CD4-positive, alpha-beta memory T cell (primary cell): Measurements from ENCODE around the gene SCPEP1. TPM values are rescaled to one million over a fixed set of nuclear protein-coding genes. Genes with fewer than 3 reads are reported as not detected.
"Not testable (repeated sequence)": the region's sequence is repeated elsewhere in the genome, so short reads cannot be mapped to it uniquely, and the experiment has no call there.

Experiments used
- CTCF ChIA-PET: fragments of 350-600 bp; sonication (Branson Sonifier 250); formaldehyde crosslinking; loops from one replicate; lab custom pipeline; 2021; ENCODE audit warnings: inconsistent platforms; ENCODE audit not compliant: partially characterized antibody; lab: Charles Lee
- POLR2A ChIA-PET: fragments of 350-600 bp; sonication (Branson Sonifier 250); formaldehyde crosslinking; loops from one replicate; lab custom pipeline; 2021; ENCODE audit not compliant: partially characterized antibody; lab: Charles Lee
- DNase-seq, 5 donors: peaks; one replicate each; pipeline versions ENCODE4 v3.0.0 to v3.0.0-alpha.2; 2020 to 2022; ENCODE audit warnings: mixed read lengths in 1 of 5
- H3K27ac ChIP-seq: one replicate; pipeline ENCODE4 v1.7.0; 2013; ENCODE audit warnings: low read depth, low read length
- H3K27me3 ChIP-seq: 2 replicates; pipeline ENCODE4 v1.7.0; 2013; ENCODE audit warnings: mild to moderate bottlenecking, low read length, moderate library complexity; ENCODE audit not compliant: insufficient read depth
- H3K36me3 ChIP-seq: 2 replicates; pipeline ENCODE4 v1.7.0; 2013; ENCODE audit warnings: mild to moderate bottlenecking, low read length, moderate library complexity; ENCODE audit not compliant: insufficient read depth
- H3K4me1 ChIP-seq: 2 replicates; pipeline ENCODE4 v1.7.0; 2013; ENCODE audit warnings: mild to moderate bottlenecking, low read length, moderate library complexity; ENCODE audit not compliant: insufficient read depth
- H3K4me3 ChIP-seq, 2 donors: one replicate each; pipeline ENCODE4 v1.7.0; 2013; ENCODE audit warnings: low read length in 2 of 2, mild to moderate bottlenecking in 1 of 2
- H3K9me3 ChIP-seq, 2 donors: one replicate each; pipeline ENCODE4 v1.7.0; 2013; ENCODE audit warnings: low read length in 2 of 2, control low read depth in 1 of 2; ENCODE audit not compliant: control insufficient read depth in 1 of 2
- H3K27ac Mint-ChIP-seq, 7 donors: one replicate each; pipeline ENCODE4 v1.8.0; 2020 to 2021; ENCODE audit warnings: mixed read lengths in 7 of 7, mild to moderate bottlenecking in 6 of 7, inconsistent platforms in 3 of 7, moderate library complexity in 3 of 7
- H3K27me3 Mint-ChIP-seq, 2 donors: one replicate each; pipeline ENCODE4 v1.8.0; 2020 to 2021; ENCODE audit warnings: mixed read lengths in 2 of 2
- H3K36me3 Mint-ChIP-seq, 2 donors: one replicate each; pipeline ENCODE4 v1.8.0; 2020 to 2021; ENCODE audit warnings: mixed read lengths in 2 of 2, inconsistent platforms in 1 of 2, mild to moderate bottlenecking in 1 of 2
- H3K4me1 Mint-ChIP-seq, 4 donors: one replicate each; pipeline ENCODE4 v1.8.0; 2020 to 2021; ENCODE audit warnings: mixed read lengths in 4 of 4, mild to moderate bottlenecking in 1 of 4
- H3K4me3 Mint-ChIP-seq, 8 donors: one replicate each; pipeline ENCODE4 v1.8.0; 2020 to 2021; ENCODE audit warnings: mixed read lengths in 8 of 8, mild to moderate bottlenecking in 7 of 8, moderate library complexity in 6 of 8, inconsistent platforms in 3 of 8
- H3K9me3 Mint-ChIP-seq, 8 donors: one replicate each; pipeline ENCODE4 v1.8.0; 2020 to 2021; ENCODE audit warnings: mixed read lengths in 8 of 8, mild to moderate bottlenecking in 5 of 8, inconsistent platforms in 3 of 8, moderate library complexity in 1 of 8
- intact Hi-C: fragments of 100-400 bp; cut with micrococcal nuclease; formaldehyde crosslinking; loops from one replicate; pipeline ENCODE4 v1.15.1; 2023
- polyA plus RNA-seq, 2 donors: library from polyadenylated mRNA; unstranded; fragments of 300-500 nt; fragmentation: Illumina TruSeq; gene quantifications; one replicate each; pipeline ENCODE4 v1.2.3, GENCODE V29; 2021
- total RNA-seq, 2 experiments: library from RNA; stranded (reverse); gene quantifications; one replicate each; pipeline ENCODE4 v1.2.3, GENCODE V29; 2021

The SCPEP1 gene
- total and polyA plus RNA-seq, 4 experiments from 2014 or later, result 16.3 to 31.3 (median 19.7) TPM

DNA sequence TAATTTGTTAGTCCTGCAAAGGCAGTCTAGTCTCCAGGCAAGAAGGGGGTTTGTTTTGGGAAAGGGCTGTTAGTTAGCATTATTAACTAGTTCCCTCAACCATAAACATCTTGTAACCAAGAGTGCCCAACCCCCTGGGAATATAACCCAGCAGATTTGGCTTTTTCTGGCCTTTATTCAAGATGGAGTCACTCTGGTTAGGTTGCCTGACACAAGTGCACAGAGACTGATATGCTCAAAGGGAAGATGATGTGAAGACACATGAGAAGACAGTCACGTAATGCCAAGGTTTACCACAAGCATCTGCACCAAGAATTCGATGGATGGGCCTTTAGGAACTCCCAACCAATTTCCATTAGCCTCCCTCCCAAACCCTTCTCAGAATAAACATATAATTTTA is 3.9 kb upstream of the SCPEP1 start:
- no peaks in the 10 kb centered on the region for H3K9me3 Mint-ChIP-seq
- peaks cover 0 to 1% of the 10 kb centered on the region in 2 donors for H3K36me3 Mint-ChIP-seq
- H3K27me3 ChIP-seq, result no peaks in the 10 kb centered on the region
- H3K27ac ChIP-seq, result no peak overlapping the region
- no peak for DNase-seq
- intact Hi-C loops, result no loop called here
- peaks cover 16% of the 10 kb centered on the region for H3K4me1 ChIP-seq
- POLR2A ChIA-PET, result no interaction called here
- no peak overlapping the region for H3K27ac Mint-ChIP-seq
- H3K27me3 Mint-ChIP-seq, result peaks cover 1 to 8% of the 10 kb centered on the region in 2 donors
- H3K9me3 ChIP-seq, result no peaks in the 10 kb centered on the region
- CTCF ChIA-PET, result no interaction called here
- peaks cover 11 to 21% (median 17%) of the 10 kb centered on the region in 4 donors for H3K4me1 Mint-ChIP-seq
- no peaks in the 10 kb centered on the region for H3K36me3 ChIP-seq
- H3K4me3 Mint-ChIP-seq, result no peak overlapping the region
- no peak overlapping the region for H3K4me3 ChIP-seq

DNA sequence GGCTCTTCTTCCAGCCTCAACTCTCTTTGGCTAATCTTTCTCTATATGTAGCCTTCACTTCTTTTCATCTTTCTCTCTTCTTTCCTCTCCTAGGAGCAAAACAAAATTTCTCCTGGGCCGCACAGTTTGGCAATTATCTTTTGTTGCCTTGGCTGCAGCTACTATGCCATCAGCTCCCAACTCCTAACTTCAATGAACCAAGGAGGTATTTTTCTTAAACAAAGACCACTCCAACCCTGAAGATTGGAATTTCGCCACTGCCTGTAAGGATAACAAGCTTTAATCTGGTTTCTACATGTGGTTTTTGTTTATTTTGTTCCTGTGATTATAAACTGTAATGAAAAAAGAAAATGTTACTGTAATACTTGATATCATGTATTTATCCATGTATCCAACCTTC is 2.3 kb upstream of the SCPEP1 start:
- peaks cover 1 to 4% of the 10 kb centered on the region in 2 donors for H3K27me3 Mint-ChIP-seq

DNA sequence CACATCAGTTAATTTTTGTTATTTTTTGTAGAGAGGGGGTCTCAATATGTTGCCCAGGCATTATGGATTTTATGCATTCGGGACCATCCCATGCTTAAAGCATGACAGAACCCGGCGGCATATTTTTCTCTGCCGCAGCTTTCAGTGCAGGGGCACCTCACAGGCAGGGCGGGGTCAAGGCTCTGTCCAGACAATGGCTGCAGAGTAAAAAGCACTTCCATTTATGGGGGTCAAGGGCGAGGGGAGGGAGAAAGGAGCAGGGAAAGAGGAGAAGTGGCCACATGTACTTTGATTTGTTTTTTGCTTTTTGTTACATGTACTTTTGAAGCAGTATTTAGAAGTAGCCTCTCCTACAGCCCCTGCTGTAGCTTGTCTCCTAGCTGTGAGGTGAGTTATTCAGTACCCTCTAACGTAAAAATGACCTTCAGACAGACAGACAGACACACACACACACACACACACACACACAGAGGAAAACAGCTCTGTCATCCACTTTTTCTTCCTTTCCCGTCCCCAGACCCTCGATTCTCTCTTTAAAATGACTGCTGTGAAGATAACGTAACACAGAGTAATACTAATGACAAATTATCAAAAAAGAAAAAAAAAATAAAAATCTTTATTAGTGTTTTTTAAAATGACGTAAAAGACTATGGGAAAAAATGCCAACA is 856 bp upstream of the SCPEP1 start:
- Mint-ChIP-seq H3K27ac (peak overlapping the region in 3 of 7 donors; percentile 26 to 70 (median 61)), H3K4me3 (peak overlapping the region; percentile 42 to 87 (median 73)), H3K36me3 (peaks cover 0 to 1% of the 10 kb centered on the region in 2 donors), H3K4me1 (peaks cover 11 to 28% (median 19%) of the 10 kb centered on the region in 4 donors), H3K9me3 (no peaks in the 10 kb centered on the region), H3K27me3 (peaks cover 1 to 4% of the 10 kb centered on the region in 2 donors)
- DNase-seq, result no peak
- H3K27me3 ChIP-seq, result no peaks in the 10 kb centered on the region
- no peaks in the 10 kb centered on the region for H3K9me3 ChIP-seq
- H3K27ac ChIP-seq, result no peak overlapping the region
- intact Hi-C loops, result loop anchor here (5.0 kb wide), 1 partner anchor 110 kb away; the partner anchor contains the start of gene AKAP1
- H3K4me1 ChIP-seq, result peaks cover 19% of the 10 kb centered on the region
- H3K36me3 ChIP-seq, result no peaks in the 10 kb centered on the region
- no peak overlapping the region for H3K4me3 ChIP-seq
- POLR2A ChIA-PET, result interaction anchor here (0.7 to 1.6 kb wide), 6 partner anchors 12 to 627 kb away, joined by 3 to 7 read pairs (median 5); partner anchors contain the start of genes COIL and TRIM25
- CTCF ChIA-PET, result interaction anchor here (1.0 kb wide), 1 partner anchor 18 kb away, joined by 3 read pairs; no protein-coding TSS in a partner anchor

More for the DNA sequence above, 2.3 kb upstream of the SCPEP1 start:
- Mint-ChIP-seq H3K36me3 (peaks cover 0 to 1% of the 10 kb centered on the region in 2 donors), H3K9me3 (no peaks in the 10 kb centered on the region), H3K4me3 (no peak overlapping the region), H3K4me1 (peaks cover 11 to 28% (median 19%) of the 10 kb centered on the region in 4 donors), H3K27ac (no peak overlapping the region)
- ChIA-PET CTCF (interaction anchor here (0.9 to 1.1 kb wide), 2 partner anchors 12 to 158 kb away, joined by 3 read pairs; no protein-coding TSS in a partner anchor), POLR2A (interaction anchor here (1.0 kb wide), 1 partner anchor 109 kb away, joined by 4 read pairs; the partner anchor contains the start of gene AKAP1)
- Histone ChIP-seq H3K27me3 (no peaks in the 10 kb centered on the region), H3K4me3 (no peak overlapping the region), H3K36me3 (no peaks in the 10 kb centered on the region), H3K9me3 (no peaks in the 10 kb centered on the region), H3K27ac (no peak overlapping the region), H3K4me1 (peaks cover 19% of the 10 kb centered on the region)
- intact Hi-C loops, result loop anchor here (5.0 kb wide), 1 partner anchor 112 kb away; the partner anchor contains the start of gene AKAP1
- no peak for DNase-seq

DNA sequence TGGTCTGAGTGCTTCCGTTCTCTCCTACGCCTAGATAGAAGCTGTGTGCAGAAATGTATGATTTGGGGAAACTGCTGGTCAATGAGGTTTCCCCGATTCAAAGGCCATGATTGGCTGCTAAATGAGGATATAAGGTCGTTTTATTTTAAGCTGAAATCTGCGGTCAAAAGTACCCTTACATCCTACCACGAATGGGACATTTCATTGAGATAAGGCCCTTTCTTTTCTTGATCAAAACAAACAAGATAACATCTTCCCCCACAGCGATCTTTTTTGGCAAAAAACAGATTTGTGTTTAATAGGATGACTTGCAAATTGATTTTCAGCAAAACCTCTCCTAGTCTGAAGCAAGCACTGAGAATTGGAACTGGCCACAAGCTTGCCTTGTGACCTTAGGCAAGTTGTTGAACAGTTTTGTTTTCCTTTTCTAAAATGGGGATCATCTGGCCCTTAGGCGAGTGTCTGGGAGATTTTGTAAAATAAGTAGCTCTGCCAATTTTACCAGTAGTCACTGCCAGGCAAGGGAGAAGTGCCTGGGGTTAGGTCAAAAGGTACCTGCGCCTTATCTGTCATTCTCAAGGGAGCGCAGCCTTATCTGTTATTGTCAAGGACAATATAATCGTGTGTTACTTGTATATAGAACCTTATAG is 635 bp downstream of the SCPEP1 start:
- Mint-ChIP-seq H3K27ac (peak overlapping the region; percentile 81 to 96 (median 90)), H3K9me3 (no peaks in the 10 kb centered on the region), H3K4me3 (peak overlapping the region; percentile 90 to 94 (median 91)), H3K36me3 (peaks cover 0 to 1% of the 10 kb centered on the region in 2 donors), H3K27me3 (peaks cover 1 to 4% of the 10 kb centered on the region in 2 donors), H3K4me1 (peaks cover 11 to 28% (median 19%) of the 10 kb centered on the region in 4 donors)
- H3K4me1 ChIP-seq, result peaks cover 19% of the 10 kb centered on the region
- DNase-seq, result peak in 2 of 5 donors; percentile 4 to 6
- no peaks in the 10 kb centered on the region for H3K27me3 ChIP-seq
- H3K36me3 ChIP-seq, result no peaks in the 10 kb centered on the region
- intact Hi-C loops, result loop anchor here (2.0 to 5.0 kb wide), 2 partner anchors 18 to 109 kb away; partner anchors contain the start of genes AKAP1 and COIL
- ChIA-PET CTCF (interaction anchor here (0.8 to 1.3 kb wide), 4 partner anchors 18 to 32 kb away, joined by 3 to 4 read pairs (median 4); partner anchors contain the start of gene COIL), POLR2A (interaction anchor here (0.8 to 1.6 kb wide), 5 partner anchors 18 to 146 kb away, joined by 3 to 7 read pairs (median 6); partner anchors contain the start of genes C17orf67, COIL, DGKE and TRIM25)
- peak overlapping the region; percentile 46 to 68 for H3K4me3 ChIP-seq
- H3K9me3 ChIP-seq, result no peaks in the 10 kb centered on the region
- peak overlapping the region; percentile 32 for H3K27ac ChIP-seq

DNA sequence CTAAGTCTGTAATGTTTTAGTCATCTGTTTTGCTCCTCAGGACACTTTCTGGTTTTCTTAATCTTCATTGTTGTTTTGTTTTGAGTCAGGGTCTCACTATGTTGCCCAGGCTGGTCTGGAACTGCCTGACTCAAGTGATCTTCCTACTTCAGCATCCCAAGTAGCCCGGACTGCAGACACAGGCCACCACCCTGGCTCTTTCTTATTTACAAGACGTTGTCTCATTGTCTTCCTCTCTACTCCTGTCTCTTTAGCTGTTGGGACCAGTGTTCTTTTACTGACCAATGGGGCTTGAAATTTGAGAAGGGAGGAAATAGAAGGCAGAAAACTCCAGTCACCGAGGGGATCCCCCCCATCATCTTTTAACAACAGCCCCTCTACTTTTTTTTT is 1.2 kb downstream of the SCPEP1 start:
- Mint-ChIP-seq H3K36me3 (peaks cover 0 to 3% of the 10 kb centered on the region in 2 donors), H3K4me1 (peaks cover 11 to 28% (median 19%) of the 10 kb centered on the region in 4 donors), H3K27ac (peak overlapping the region in 6 of 7 donors; percentile 37 to 94 (median 84)), H3K27me3 (peaks cover 1 to 4% of the 10 kb centered on the region in 2 donors), H3K9me3 (no peaks in the 10 kb centered on the region), H3K4me3 (peak overlapping the region; percentile 90 to 94 (median 91))
- Histone ChIP-seq H3K36me3 (no peaks in the 10 kb centered on the region), H3K27me3 (no peaks in the 10 kb centered on the region), H3K4me1 (peaks cover 19% of the 10 kb centered on the region), H3K9me3 (no peaks in the 10 kb centered on the region), H3K27ac (no peak overlapping the region), H3K4me3 (no peak overlapping the region)
- CTCF ChIA-PET, result interaction anchor here (0.8 to 1.3 kb wide), 3 partner anchors 18 to 31 kb away, joined by 3 to 4 read pairs (median 4); partner anchors contain the start of gene COIL
- DNase-seq, result no peak
- intact Hi-C loops, result loop anchor here (2.0 to 5.0 kb wide), 2 partner anchors 18 to 108 kb away; partner anchors contain the start of genes AKAP1 and COIL
- POLR2A ChIA-PET, result interaction anchor here (1.5 kb wide), 1 partner anchor 18 kb away, joined by 6 read pairs; the partner anchor contains the start of gene COIL

DNA sequence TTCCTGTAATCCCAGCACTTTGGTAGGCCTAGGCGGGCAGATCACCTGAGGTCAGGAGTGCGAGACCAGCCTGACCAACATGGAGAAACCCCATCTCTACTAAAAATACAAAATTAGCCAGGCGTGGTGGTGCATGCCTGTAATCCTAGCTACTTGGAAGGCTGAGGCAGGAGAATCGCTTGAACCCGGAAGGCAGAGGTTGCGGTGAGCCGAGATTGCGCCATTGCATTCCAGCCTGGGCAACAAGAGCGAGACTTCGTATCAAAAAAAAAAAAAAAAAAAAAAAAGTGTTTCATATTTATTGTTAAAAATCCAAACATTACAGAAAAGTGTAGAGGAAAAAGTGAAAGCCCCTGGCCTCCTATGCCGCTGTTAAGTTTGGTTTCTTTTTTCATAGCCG is 2.6 kb downstream of the SCPEP1 start:
- H3K4me3 Mint-ChIP-seq, H3K27ac ChIP-seq, H3K36me3 ChIP-seq, CTCF ChIA-PET, intact Hi-C loops, H3K27me3 Mint-ChIP-seq, POLR2A ChIA-PET, H3K27me3 ChIP-seq, H3K4me3 ChIP-seq, DNase-seq, H3K9me3 ChIP-seq, H3K9me3 Mint-ChIP-seq: not testable (repeated sequence)
- H3K4me1 ChIP-seq, result peaks cover 19% of the 10 kb centered on the region
- Mint-ChIP-seq H3K4me1 (peaks cover 11 to 28% (median 19%) of the 10 kb centered on the region in 4 donors), H3K27ac (peak overlapping the region in 1 of 7 donors; percentile 52), H3K36me3 (peaks cover 6 to 12% of the 10 kb centered on the region in 2 donors)
